Measurements from ENCODE around the gene WWC2.

The WWC2 gene

GRCh38 chr4:183360161-183360919, 261.3 kb downstream of the WWC2 start:
- DNase-seq: no peak

DNA sequence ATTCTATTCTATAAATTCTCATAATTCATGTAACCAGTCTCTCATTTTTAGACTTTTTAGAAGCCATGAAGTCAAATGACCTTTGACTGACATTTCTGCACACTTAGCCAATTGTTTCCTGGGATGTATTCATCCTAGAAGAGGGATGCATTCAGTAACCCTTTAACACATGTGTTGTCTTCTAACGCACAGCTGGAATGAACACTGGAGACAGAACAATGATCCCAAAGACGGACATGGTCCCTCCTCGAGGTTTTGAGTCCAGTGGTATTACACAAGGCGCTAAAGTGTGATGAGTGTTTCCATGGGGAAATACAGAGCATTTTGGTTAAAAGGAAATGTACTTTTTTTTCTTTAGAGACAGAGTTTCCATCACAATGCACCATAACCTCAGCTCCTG, 263.0 kb downstream of the WWC2 start:
- no peak for DNase-seq

DNA sequence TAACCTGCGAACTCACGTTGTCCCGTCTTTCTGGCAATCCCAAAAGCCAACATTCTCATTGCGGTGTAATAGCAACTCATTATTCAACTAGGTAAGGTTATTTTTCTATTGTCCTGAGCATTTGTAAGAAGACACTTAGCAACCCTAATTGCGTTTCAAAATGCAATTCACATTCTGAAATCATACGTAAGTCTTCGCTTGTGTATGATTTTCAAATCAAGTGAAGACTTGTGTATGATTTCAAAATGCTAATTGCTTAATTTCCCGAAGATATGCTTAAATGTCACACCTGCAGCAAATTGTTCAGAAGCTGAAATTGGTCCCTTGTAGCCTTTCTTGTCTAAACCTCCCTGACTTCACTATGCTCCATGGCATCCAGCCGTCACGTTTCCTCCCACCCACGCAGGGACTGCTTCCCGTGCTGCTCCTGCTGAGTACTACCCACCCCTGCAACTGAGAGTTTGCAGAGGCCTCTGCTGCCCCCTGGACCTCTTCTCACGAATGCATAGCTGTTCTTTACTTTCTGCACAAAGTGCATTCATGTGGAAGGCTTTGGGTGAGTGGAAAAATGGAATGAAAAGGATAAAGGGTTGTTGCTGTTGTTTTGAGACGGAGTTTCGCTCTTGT, 264.0 kb downstream of the WWC2 start:
- no peak for DNase-seq

- no peak for DNase-seq
These were observed 265.0 kb downstream of the WWC2 start for GRCh38 chr4:183364025-183364424.

DNA sequence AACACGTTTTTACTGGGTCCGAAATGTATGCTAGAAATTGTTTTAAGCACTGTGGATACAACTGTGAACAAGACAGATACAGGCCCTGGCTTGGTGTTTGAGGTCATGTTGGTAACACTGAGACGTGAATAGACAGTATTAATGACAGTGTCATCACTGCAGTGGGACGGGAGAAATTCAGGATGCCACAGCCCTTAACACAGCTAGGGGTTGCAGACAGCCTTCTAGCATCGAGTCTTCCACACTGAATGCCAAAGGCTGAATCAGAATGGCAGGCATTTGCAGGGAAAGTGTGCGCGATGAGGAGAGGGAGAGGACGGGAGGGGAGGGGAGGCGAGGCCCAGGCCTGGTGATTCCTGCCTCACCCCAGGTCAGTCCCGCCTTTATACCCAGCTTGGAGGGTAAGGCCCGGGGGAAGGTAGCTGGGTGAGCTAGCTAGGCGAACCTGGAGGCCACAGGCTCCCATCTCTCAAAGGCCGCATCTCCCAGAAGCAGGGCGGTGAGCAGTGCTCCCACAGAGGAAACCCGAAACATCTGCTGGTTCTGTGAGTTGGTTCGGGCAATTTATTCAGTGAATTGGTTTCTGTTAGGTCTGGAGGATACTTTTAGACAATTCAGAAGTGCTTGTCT, 267.3 kb downstream of the WWC2 start:
- DNase-seq: no peak

GRCh38 chr4:183369073-183369472, 270.0 kb downstream of the WWC2 start:
- no peak for DNase-seq

Measured in inflammatory macrophage treated with lipopolysaccharide for 4 hours (primary cell).